AG09319 (cell line): ENCODE results near the gene KCNN3.

Source experiments
- DNase-seq: peaks from one replicate; pipeline ENCODE4 v3.0.0-alpha.2; 2010; ENCODE audit warnings: low read depth; ENCODE audit errors: extremely low read depth
- CTCF ChIP-seq: IDR thresholded peaks from 2 replicates; pipeline ENCODE4 v1.5.1; 2011; ENCODE audit warnings: low read depth, mild to moderate bottlenecking, inconsistent platforms, low read length, moderate library complexity

Gene KCNN3

GRCh38 chr1:154879038-154879421, 8.9 kb upstream of the KCNN3 start:
- DNase-seq: no peak
- no peak for TF ChIP-seq CTCF

GRCh38 chr1:154878371-154879037, 8.4 kb upstream of the KCNN3 start:
- peak; percentile 29 for DNase-seq
- peak; percentile 80 for TF ChIP-seq CTCF

- TF ChIP-seq CTCF: no peak
- DNase-seq: no peak
Measured at GRCh38 chr1:154877370-154877974, 7.4 kb upstream of the KCNN3 start.

GRCh38 chr1:154876842-154877369, 6.8 kb upstream of the KCNN3 start:
- no peak for DNase-seq
- TF ChIP-seq CTCF: no peak

- TF ChIP-seq CTCF: no peak
- no peak for DNase-seq
Measured at GRCh38 chr1:154874465-154874864, 4.4 kb upstream of the KCNN3 start.

- no peak for TF ChIP-seq CTCF
- no peak for DNase-seq
Measured at GRCh38 chr1:154873321-154873950, 3.4 kb upstream of the KCNN3 start.

GRCh38 chr1:154871374-154871773, 1.3 kb upstream of the KCNN3 start:
- no peak for DNase-seq
- no peak for TF ChIP-seq CTCF
